AG10803 (cell line): ENCODE data around the gene DCLK2.

ENCODE experiments used
- DNase-seq: peaks from one replicate; pipeline ENCODE4 v3.0.0; 2010; ENCODE audit warnings: low read depth
- H3K4me3 ChIP-seq: 2 replicates; pipeline ENCODE4 v1.5.1; 2011; ENCODE audit warnings: mild to moderate bottlenecking, low read length, control low read depth
- CTCF ChIP-seq: conservative IDR thresholded peaks from 2 replicates; pipeline ENCODE4 v1.5.1; 2011; ENCODE audit warnings: mild to moderate bottlenecking, low read length, control low read depth, inconsistent platforms

DCLK2 gene

GRCh38 chr4:150231107-150231770, 153.0 kb downstream of the DCLK2 start:
- no peak for TF ChIP-seq CTCF
- DNase-seq: no peak
- no peak overlapping the region for H3K4me3 ChIP-seq

- no peak for DNase-seq
- no peak for TF ChIP-seq CTCF
- H3K4me3 ChIP-seq: no peak overlapping the region
These were observed 153.8 kb downstream of the DCLK2 start for GRCh38 chr4:150232029-150232428.

- DNase-seq: peak; percentile 28
- TF ChIP-seq CTCF: no peak
These were observed 156.0 kb downstream of the DCLK2 start for GRCh38 chr4:150234246-150234645.

GRCh38 chr4:150235317-150235716, 157.1 kb downstream of the DCLK2 start:
- no peak overlapping the region for H3K4me3 ChIP-seq

More at GRCh38 chr4:150234246-150234645, 156.0 kb downstream of the DCLK2 start:
- no peak overlapping the region for H3K4me3 ChIP-seq

DNA sequence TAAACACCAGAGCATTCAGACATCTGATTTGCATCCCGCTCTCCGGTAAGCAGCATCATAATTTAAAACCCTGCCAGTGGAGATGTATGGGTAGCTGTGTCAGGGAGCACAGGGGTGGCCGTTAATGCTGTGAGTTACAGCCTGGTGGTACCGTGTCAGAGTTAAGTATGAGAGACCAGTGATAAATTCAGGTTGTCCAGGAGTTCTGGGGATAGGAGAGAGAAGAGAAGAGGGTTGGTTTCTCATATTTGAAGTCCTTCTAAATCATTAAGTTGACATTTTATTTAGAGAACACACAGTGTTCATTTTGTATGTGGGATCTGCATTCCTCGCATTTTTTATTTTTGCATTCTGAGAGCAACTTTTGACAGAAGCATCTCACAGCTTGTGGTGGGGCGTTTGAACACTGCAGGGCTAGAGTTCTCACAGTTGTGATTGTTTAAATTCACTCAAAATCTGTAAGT, 157.6 kb downstream of the DCLK2 start:
- H3K4me3 ChIP-seq: no peak overlapping the region
- TF ChIP-seq CTCF: no peak
- peak; percentile 66 for DNase-seq

More at GRCh38 chr4:150235317-150235716, 157.1 kb downstream of the DCLK2 start:
- DNase-seq: no peak
- no peak for TF ChIP-seq CTCF

- TF ChIP-seq CTCF: no peak
- DNase-seq: peak; percentile 57
- no peak overlapping the region for H3K4me3 ChIP-seq
These were observed 158.4 kb downstream of the DCLK2 start for GRCh38 chr4:150236626-150237025.
